Neutrophil (primary cell): ENCODE results near the gene MAL.

ENCODE experiments used
- H3K27ac ChIP-seq: fragments of 200-600 bp; sonication (generic); 2 replicates; pipeline ENCODE4 v1.5.1; 2016; ENCODE audit warnings: mild to moderate bottlenecking, moderate library complexity
- H3K27me3 ChIP-seq: fragments of 200-600 bp; sonication (generic); 2 replicates; pipeline ENCODE4 v1.6.0; 2016; ENCODE audit warnings: mild to moderate bottlenecking
- H3K36me3 ChIP-seq: fragments of 200-600 bp; sonication (generic); 2 replicates; pipeline ENCODE4 v1.5.1; 2017
- H3K4me1 ChIP-seq, 2 experiments: fragments of 200-600 bp in 1 of 2; sonication (generic) in 1 of 2; 1 replicate in 1 of 2; 2 replicates in 1 of 2; pipeline versions ENCODE4 v1.5.1 to v1.6.1; 2013 to 2016; ENCODE audit warnings: low read depth in 1 of 2, low read length in 1 of 2, mild to moderate bottlenecking in 1 of 2, moderate library complexity in 1 of 2; ENCODE audit not compliant: control insufficient read depth in 1 of 2, insufficient read depth in 1 of 2
- H3K4me3 ChIP-seq, 2 experiments: fragments of 200-600 bp in 1 of 2; sonication (generic) in 1 of 2; 1 replicate in 1 of 2; 2 replicates in 1 of 2; pipeline ENCODE4 v1.5.1; 2013 to 2016; ENCODE audit warnings: low read depth in 1 of 2, low read length in 1 of 2, mild to moderate bottlenecking in 1 of 2, moderate library complexity in 1 of 2
- H3K9me3 ChIP-seq: fragments of 200-600 bp; sonication (generic); 2 replicates; pipeline ENCODE4 v1.5.1; 2016
- TF ChIP-seq, protein P1 (sequence below): fragments of 200-600 bp; sonication (generic); IDR thresholded peaks from 2 replicates; pipeline ENCODE4 v1.5.1; 2016; ENCODE audit warnings: antibody characterized with exemption

MAL gene

DNA sequence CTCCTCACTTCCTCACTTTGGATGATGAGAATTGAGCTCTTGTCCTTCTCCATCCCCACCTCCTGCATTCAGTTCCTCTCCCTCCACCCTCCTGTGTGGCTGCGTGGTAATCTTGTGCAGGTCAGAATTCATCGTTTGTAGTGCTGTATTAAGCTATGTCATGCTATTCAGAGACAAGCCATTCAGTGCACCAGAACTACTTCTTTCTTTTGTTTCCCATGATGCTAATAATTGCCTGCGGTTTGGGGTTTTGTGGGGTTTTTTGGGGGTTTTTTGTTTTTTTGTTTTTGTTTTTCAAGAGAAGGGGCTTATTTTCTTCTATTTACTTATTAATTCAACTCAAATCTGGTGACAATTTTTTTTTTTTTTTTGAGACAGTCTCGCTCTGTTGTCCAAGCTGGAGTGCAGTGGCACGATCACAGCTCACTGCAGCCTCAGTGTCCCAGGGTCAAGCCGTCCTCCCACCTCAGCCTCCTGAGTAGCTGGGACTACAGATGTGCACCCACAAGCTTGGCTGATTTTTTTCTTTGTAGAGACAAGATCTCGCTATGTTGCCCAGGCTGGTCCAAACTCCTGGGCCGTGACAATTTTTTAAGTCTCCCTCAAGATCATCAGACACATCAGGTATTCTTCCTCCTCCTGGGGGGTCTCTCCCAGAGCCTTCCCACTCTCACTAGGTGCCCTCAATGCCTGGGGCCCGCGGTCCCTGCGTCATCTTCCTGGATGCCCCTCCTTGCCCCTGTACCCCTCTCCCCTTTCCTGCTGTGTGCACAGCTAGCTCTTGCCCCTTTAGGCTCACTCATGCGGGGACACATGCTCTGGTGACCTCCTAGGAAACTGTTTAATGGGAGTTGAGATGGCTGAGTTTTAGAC lies 37.8 kb downstream of the MAL start:
- H3K4me1 ChIP-seq: no peaks in the 10 kb centered on the region
- no peaks in the 10 kb centered on the region for H3K27me3 ChIP-seq
- no peaks in the 10 kb centered on the region for H3K9me3 ChIP-seq
- TF ChIP-seq, protein P1, sequence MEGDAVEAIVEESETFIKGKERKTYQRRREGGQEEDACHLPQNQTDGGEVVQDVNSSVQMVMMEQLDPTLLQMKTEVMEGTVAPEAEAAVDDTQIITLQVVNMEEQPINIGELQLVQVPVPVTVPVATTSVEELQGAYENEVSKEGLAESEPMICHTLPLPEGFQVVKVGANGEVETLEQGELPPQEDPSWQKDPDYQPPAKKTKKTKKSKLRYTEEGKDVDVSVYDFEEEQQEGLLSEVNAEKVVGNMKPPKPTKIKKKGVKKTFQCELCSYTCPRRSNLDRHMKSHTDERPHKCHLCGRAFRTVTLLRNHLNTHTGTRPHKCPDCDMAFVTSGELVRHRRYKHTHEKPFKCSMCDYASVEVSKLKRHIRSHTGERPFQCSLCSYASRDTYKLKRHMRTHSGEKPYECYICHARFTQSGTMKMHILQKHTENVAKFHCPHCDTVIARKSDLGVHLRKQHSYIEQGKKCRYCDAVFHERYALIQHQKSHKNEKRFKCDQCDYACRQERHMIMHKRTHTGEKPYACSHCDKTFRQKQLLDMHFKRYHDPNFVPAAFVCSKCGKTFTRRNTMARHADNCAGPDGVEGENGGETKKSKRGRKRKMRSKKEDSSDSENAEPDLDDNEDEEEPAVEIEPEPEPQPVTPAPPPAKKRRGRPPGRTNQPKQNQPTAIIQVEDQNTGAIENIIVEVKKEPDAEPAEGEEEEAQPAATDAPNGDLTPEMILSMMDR: no peak
- H3K4me3 ChIP-seq: no peak overlapping the region
- H3K36me3 ChIP-seq: no peaks in the 10 kb centered on the region
- no peak overlapping the region for H3K27ac ChIP-seq

DNA sequence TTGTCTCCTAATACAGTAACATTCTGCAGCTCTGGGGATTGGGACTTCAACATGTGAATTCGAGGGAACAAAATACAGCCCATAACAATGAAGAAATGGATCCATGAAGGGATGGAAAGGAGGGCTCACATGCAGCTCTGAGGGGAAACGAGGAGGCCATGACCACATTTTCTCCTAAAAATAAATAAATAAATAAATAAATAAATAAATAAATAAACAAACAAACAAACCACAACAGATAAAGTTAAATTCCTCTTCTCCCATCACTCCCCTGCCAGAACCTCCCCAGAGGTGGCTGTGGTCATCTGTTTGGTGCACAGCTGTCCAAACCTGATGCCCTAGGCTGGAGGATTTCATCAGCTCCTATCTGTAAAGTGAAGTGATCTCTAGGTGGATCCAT lies 42.7 kb downstream of the MAL start:
- Histone ChIP-seq H3K4me3 (no peak overlapping the region), H3K36me3 (no peaks in the 10 kb centered on the region), H3K27me3 (no peaks in the 10 kb centered on the region), H3K9me3 (no peaks in the 10 kb centered on the region), H3K4me1 (no peaks in the 10 kb centered on the region), H3K27ac (no peak overlapping the region)
- TF ChIP-seq, protein P1: no peak

DNA sequence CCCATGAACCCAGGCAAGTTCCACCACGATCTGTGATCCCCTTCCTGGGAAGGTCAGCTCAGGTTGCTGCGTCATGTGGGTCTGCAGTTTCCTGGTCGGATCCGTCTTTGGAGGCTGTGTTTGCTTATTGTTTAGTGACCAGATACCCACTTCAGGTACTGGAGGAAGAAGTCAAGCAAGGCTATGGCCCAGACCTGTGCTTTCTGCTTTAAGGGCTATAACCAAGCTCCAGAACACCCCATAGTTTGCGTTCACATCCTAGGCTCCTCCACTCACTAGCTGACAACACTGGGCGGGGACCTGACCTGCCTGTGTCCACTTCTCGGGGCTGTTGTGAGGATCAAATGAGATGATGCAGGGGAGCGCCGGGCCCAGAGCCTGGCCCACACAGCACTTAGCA lies 44.0 kb downstream of the MAL start:
- no peak overlapping the region for H3K4me3 ChIP-seq
- no peaks in the 10 kb centered on the region for H3K36me3 ChIP-seq
- H3K9me3 ChIP-seq: no peaks in the 10 kb centered on the region
- H3K4me1 ChIP-seq: no peaks in the 10 kb centered on the region
- H3K27me3 ChIP-seq: peaks cover 8% of the 10 kb centered on the region
- no peak overlapping the region for H3K27ac ChIP-seq
- TF ChIP-seq, protein P1: no peak

DNA sequence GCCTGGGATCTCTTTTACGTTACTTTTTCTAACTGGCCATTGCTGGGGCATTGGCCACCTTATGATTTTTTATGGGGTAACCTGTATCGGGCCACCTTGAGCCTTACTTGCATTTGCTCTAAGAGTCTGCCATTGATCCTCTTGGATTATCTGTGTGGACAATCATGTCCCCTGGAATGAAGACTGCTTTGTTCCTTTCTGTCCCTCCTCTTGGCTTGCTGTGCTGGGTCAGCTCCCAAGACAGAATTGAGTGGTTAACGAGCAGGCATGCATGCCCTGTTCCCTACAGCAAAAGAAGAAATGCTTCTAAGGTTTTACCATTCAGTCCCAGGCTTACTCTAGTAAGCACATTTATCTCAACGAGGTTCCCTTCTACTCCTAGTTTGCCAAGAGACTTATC lies 46.3 kb downstream of the MAL start:
- Histone ChIP-seq H3K4me1 (peaks cover 4% of the 10 kb centered on the region in 2 experiments), H3K36me3 (no peaks in the 10 kb centered on the region), H3K4me3 (no peak overlapping the region), H3K27me3 (peaks cover 31% of the 10 kb centered on the region), H3K9me3 (no peaks in the 10 kb centered on the region), H3K27ac (no peak overlapping the region)
- TF ChIP-seq, protein P1: no peak

DNA sequence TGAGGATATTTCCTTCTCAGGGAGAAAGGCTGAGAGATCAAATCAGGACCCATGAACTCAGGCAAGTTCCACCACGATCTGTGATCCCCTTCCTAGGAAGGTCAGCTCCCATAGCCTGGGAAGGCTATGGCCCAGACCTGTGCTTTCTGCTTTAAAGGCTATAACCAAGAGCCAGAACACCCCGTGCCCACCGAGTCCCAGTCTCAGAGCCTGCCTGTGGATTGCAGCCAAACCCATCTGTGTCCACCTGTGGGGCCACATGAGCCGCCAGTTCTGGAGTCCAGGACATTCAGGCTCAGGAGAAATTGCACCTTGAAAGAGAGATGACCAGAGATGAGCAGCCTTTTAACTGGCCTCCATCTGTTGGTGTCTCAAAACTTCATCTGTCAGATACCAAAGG lies 46.9 kb downstream of the MAL start:
- no peak overlapping the region for H3K27ac ChIP-seq
- no peak overlapping the region for H3K4me3 ChIP-seq
- peaks cover 37% of the 10 kb centered on the region for H3K27me3 ChIP-seq
- H3K9me3 ChIP-seq: no peaks in the 10 kb centered on the region
- peaks cover 8 to 10% of the 10 kb centered on the region in 2 experiments for H3K4me1 ChIP-seq
- no peaks in the 10 kb centered on the region for H3K36me3 ChIP-seq
- TF ChIP-seq, protein P1: no peak
